ENCODE results near the gene ACSS3. TPM values are rescaled to one million over a fixed set of nuclear protein-coding genes. Genes with fewer than 3 reads are reported as not detected.

Gene ACSS3
- total and polyA plus RNA-seq, 9 of the 15 experiments (the other 6 are each of a cell fraction or from before 2014, with no cell fraction given), result 0.40 TPM; not detected in 8

- H3K4me2 ChIP-seq (ENCODE audit: insufficient read depth, low read length), result no peak overlapping the region
- 0% methylated on average over 3 of the region's 3 CpGs for WGBS (ENCODE audit: insufficient coverage, low coverage, missing lambda C conversion rate)
- no peaks in the 10 kb centered on the region for H4K20me1 ChIP-seq (replicated peaks; ENCODE audit: control insufficient read depth, insufficient read depth, low read length)
- H3K27me3 ChIP-seq (ENCODE audit: control insufficient read depth in 2 of 2, insufficient read depth in 2 of 2, low read length in 2 of 2), result no peaks in the 10 kb centered on the region
- H3K9ac ChIP-seq (ENCODE audit: insufficient read depth in 1 of 2, low read depth in 2 of 2, low read length in 2 of 2), result no peak overlapping the region
- no peak for TF ChIP-seq RBM14 (IDR thresholded peaks at IDR 0.05; ENCODE audit: borderline replicate concordance, insufficient read depth, low read depth, low read length)
- no peak for TF ChIP-seq DNMT1 (IDR thresholded peaks at IDR 0.05)
- no peak for TF ChIP-seq NONO (IDR thresholded peaks at IDR 0.05; ENCODE audit: low read depth in 2 of 2, low read length in 1 of 2)
- TF ChIP-seq, protein P1, sequence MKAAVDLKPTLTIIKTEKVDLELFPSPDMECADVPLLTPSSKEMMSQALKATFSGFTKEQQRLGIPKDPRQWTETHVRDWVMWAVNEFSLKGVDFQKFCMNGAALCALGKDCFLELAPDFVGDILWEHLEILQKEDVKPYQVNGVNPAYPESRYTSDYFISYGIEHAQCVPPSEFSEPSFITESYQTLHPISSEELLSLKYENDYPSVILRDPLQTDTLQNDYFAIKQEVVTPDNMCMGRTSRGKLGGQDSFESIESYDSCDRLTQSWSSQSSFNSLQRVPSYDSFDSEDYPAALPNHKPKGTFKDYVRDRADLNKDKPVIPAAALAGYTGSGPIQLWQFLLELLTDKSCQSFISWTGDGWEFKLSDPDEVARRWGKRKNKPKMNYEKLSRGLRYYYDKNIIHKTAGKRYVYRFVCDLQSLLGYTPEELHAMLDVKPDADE (conservative IDR thresholded peaks at IDR 0.05; ENCODE audit: control insufficient read depth, low read depth, low read length), result no peak
- TF ChIP-seq, protein P2, sequence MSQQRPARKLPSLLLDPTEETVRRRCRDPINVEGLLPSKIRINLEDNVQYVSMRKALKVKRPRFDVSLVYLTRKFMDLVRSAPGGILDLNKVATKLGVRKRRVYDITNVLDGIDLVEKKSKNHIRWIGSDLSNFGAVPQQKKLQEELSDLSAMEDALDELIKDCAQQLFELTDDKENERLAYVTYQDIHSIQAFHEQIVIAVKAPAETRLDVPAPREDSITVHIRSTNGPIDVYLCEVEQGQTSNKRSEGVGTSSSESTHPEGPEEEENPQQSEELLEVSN (IDR thresholded peaks at IDR 0.05; ENCODE audit: borderline replicate concordance in 1 of 2, extremely low read depth in 1 of 2, insufficient read depth in 1 of 2, insufficient read length in 1 of 2, low read depth in 1 of 2, low read length in 1 of 2, poor library complexity in 1 of 2, severe bottlenecking in 1 of 2), result no peak
- POLR2A ChIA-PET, result no interaction called here
- intact Hi-C loops (cut with micrococcal nuclease) (no loop called here), in situ Hi-C loops (cut with MboI) (no loop called here)
- BruUV-seq (replicated peaks), result no TSS peak
- no peak overlapping the region for H3K27ac ChIP-seq (ENCODE audit: extremely low read depth, low read depth, low read length)
- H2AFZ ChIP-seq (ENCODE audit: low read depth, low read length), result no peak overlapping the region
- no peak overlapping the region for H3K4me3 ChIP-seq
- no peaks in the 10 kb centered on the region for H3K9me3 ChIP-seq (replicated peaks; ENCODE audit: control insufficient read depth, insufficient read depth, low read depth, low read length)
- FAIRE-seq, result no peak
- CTCF ChIA-PET (ENCODE audit: low intra/inter-chr PET ratio), result no interaction called here
- no peak for ATAC-seq
- H3K79me2 ChIP-seq (ENCODE audit: control insufficient read depth, insufficient read depth, low read length), result no peaks in the 10 kb centered on the region
- H3K9me1 ChIP-seq (ENCODE audit: control insufficient read depth, insufficient read depth, low read length), result no peaks in the 10 kb centered on the region
- no peaks in the 10 kb centered on the region for H3K4me1 ChIP-seq (replicated peaks in 1 of 2; ENCODE audit: control insufficient read depth in 2 of 2, insufficient read depth in 2 of 2, low read length in 2 of 2)
- no peak for DNase-seq (ENCODE audit: extremely low read depth in 1 of 4, low spot score in 3 of 4)
- H3K36me3 ChIP-seq (ENCODE audit: control insufficient read depth, insufficient read depth, low read length), result no peaks in the 10 kb centered on the region
Measured at GRCh38 chr12:81123611-81124010, 45.7 kb downstream of the ACSS3 start.

All from K562 (cell line).